IMR-90 (cell line): ENCODE measurements around the gene TNRC18. TPM values are rescaled to one million over a fixed set of nuclear protein-coding genes. Genes with fewer than 3 reads are reported as not detected.

Experiments used
- ATAC-seq: fragments of 200-7000 bp; cut with Tn5 transposase; 2 replicates; pipeline ENCODE4 v1.9.1; 2020; ENCODE audit warnings: low read depth, mild to moderate bottlenecking, moderate library complexity
- BruUV-seq: library from RNA; stranded (reverse); fragments of 400-500 nt; replicated peaks from 2 replicates; lab custom pipeline; 2021; lab: Mats Ljungman, UMichigan
- CTCF ChIA-PET: fragments of 300-600 bp; formaldehyde crosslinking; extraction: SDS; loops from one replicate; lab custom pipeline; 2021; ENCODE audit warnings: antibody characterized with exemption; lab: Yijun Ruan, JAX
- POLR2A ChIA-PET: fragments of 300-600 bp; sonication (Branson Sonifier 250); formaldehyde crosslinking; loops from one replicate; lab custom pipeline; 2022; ENCODE audit warnings: antibody characterized with exemption; ENCODE audit not compliant: unreplicated experiment; lab: Charles Lee
- DNase-seq: peaks from one replicate; pipeline ENCODE4 v3.0.0; 2013
- H2AFZ ChIP-seq: replicated peaks from 2 replicates; pipeline ENCODE3; 2013; ENCODE audit warnings: low read length, mild to moderate bottlenecking; ENCODE audit not compliant: poor library complexity
- H2AK5ac ChIP-seq: 2 replicates; pipeline ENCODE4 v1.6.1; 2013; ENCODE audit warnings: low read depth, low read length, inconsistent platforms
- H2AK9ac ChIP-seq: replicated peaks from 2 replicates; pipeline ENCODE3; 2013; ENCODE audit warnings: mild to moderate bottlenecking, low read depth, low read length, moderate library complexity; ENCODE audit not compliant: poor library complexity
- H2BK120ac ChIP-seq: 2 replicates; pipeline ENCODE4 v1.6.1; 2013; ENCODE audit warnings: low read depth, low read length, inconsistent platforms
- H2BK15ac ChIP-seq: 3 replicates; pipeline ENCODE4 v1.6.1; 2013; ENCODE audit warnings: low read depth, low read length, inconsistent platforms
- H2BK20ac ChIP-seq: 2 replicates; pipeline ENCODE4 v1.6.1; 2013; ENCODE audit warnings: low read depth, mild to moderate bottlenecking, inconsistent platforms, low read length, moderate library complexity
- H2BK5ac ChIP-seq: 2 replicates; pipeline ENCODE4 v1.6.1; 2013; ENCODE audit warnings: mild to moderate bottlenecking, low read depth, low read length, inconsistent platforms; ENCODE audit not compliant: poor library complexity, severe bottlenecking
- H3K14ac ChIP-seq: replicated peaks from 2 replicates; pipeline ENCODE4 v1.6.1; 2013; ENCODE audit warnings: low read depth, low read length, inconsistent platforms
- H3K18ac ChIP-seq: 2 replicates; pipeline ENCODE4 v1.6.1; 2013; ENCODE audit warnings: low read depth, low read length, control low read depth
- H3K23ac ChIP-seq: 2 replicates; pipeline ENCODE4 v1.6.1; 2013; ENCODE audit warnings: low read depth, low read length, inconsistent platforms
- H3K27ac ChIP-seq: 2 replicates; pipeline ENCODE4 v1.5.1; 2013; ENCODE audit warnings: mild to moderate bottlenecking, control low read depth, low read length; ENCODE audit not compliant: insufficient read depth
- H3K27me3 ChIP-seq: 2 replicates; pipeline ENCODE4 v1.6.1; 2013; ENCODE audit warnings: low read length; ENCODE audit not compliant: control insufficient read depth, insufficient read depth
- H3K36me3 ChIP-seq: 2 replicates; pipeline ENCODE4 v1.6.1; 2013; ENCODE audit warnings: low read length, mixed read lengths; ENCODE audit not compliant: control insufficient read depth, insufficient read depth
- H3K4ac ChIP-seq: 2 replicates; pipeline ENCODE4 v1.6.1; 2013; ENCODE audit warnings: low read depth, low read length, inconsistent platforms
- H3K4me1 ChIP-seq: 2 replicates; pipeline ENCODE4 v1.6.1; 2013; ENCODE audit warnings: low read length, mixed read lengths; ENCODE audit not compliant: control insufficient read depth, insufficient read depth
- H3K4me2 ChIP-seq: 2 replicates; pipeline ENCODE4 v1.6.1; 2013; ENCODE audit warnings: low read depth, mild to moderate bottlenecking, control low read depth, low read length, moderate library complexity
- H3K4me3 ChIP-seq: 2 replicates; pipeline ENCODE4 v1.5.1; 2013; ENCODE audit warnings: low read depth, mild to moderate bottlenecking, control low read depth, low read length, moderate library complexity; ENCODE audit not compliant: insufficient read depth
- H3K56ac ChIP-seq: 2 replicates; pipeline ENCODE4 v1.6.1; 2013; ENCODE audit warnings: low read length, inconsistent platforms; ENCODE audit not compliant: insufficient read depth; ENCODE audit errors: extremely low read depth
- H3K79me1 ChIP-seq, 2 experiments: 2 replicates each; pipeline ENCODE4 v1.6.1; 2013; ENCODE audit warnings: low read length in 2 of 2, inconsistent platforms in 1 of 2, low read depth in 1 of 2
- H3K9ac ChIP-seq: 2 replicates; pipeline ENCODE4 v1.6.1; 2013; ENCODE audit warnings: low read depth, low read length, control low read depth
- H3K9me1 ChIP-seq: 2 replicates; pipeline ENCODE4 v1.6.1; 2013; ENCODE audit warnings: low read length, inconsistent platforms; ENCODE audit not compliant: insufficient read depth
- H3K9me3 ChIP-seq: 2 replicates; pipeline ENCODE4 v1.6.1; 2013; ENCODE audit warnings: low read length; ENCODE audit not compliant: control insufficient read depth, insufficient read depth
- H4K20me1 ChIP-seq: 2 replicates; pipeline ENCODE4 v1.6.1; 2013; ENCODE audit warnings: low read length, inconsistent platforms; ENCODE audit not compliant: insufficient read depth
- H4K5ac ChIP-seq: 2 replicates; pipeline ENCODE4 v1.6.1; 2013; ENCODE audit warnings: mild to moderate bottlenecking, low read depth, low read length, control low read depth
- H4K8ac ChIP-seq, 2 experiments: 2 replicates each; pipeline ENCODE4 v1.6.1; 2013; ENCODE audit warnings: low read depth in 2 of 2, low read length in 2 of 2, control low read depth in 1 of 2, inconsistent platforms in 1 of 2
- H4K91ac ChIP-seq: 2 replicates; pipeline ENCODE4 v1.6.1; 2013; ENCODE audit warnings: low read depth, low read length, inconsistent platforms; ENCODE audit not compliant: insufficient read depth
- MAFK ChIP-seq: IDR thresholded peaks from 2 replicates; pipeline ENCODE4 v1.6.1; 2012; ENCODE audit warnings: low read depth, low read length, improper control_type of control experiment
- NFE2L2 ChIP-seq: fragments of 150-350 bp; IDR thresholded peaks from 2 replicates; pipeline ENCODE4 v1.6.1; 2016; ENCODE audit warnings: low read depth, mild to moderate bottlenecking, low read length
- WGBS, 2 experiments: methylation state at CpG; one replicate each; pipeline versions ENCODE4 v1.1.5 to v1.1.7; 2013; ENCODE audit warnings: missing lambda C conversion rate in 2 of 2; ENCODE audit not compliant: insufficient read length in 1 of 2; ENCODE audit errors: extremely low coverage in 2 of 2; 5-methylcytosine and 5-hydroxymethylcytosine counted together
- dilution Hi-C: fragments of 300-500 bp; cut with HindIII; formaldehyde crosslinking; loops from one replicate; pipeline ENCODE4 v1.14.3; 2018; ENCODE audit warnings: low sequenced_read_pairs; ENCODE audit not compliant: unreplicated experiment
- in situ Hi-C: fragments of 300-500 bp; cut with MboI; formaldehyde crosslinking; loops from 3 replicates; pipeline ENCODE4 v1.14.3; 2019; ENCODE audit warnings: low sequenced_read_pairs, inconsistent platforms, mixed read lengths
- intact Hi-C: fragments of 100-400 bp; cut with micrococcal nuclease; formaldehyde crosslinking; loops from 2 replicates; pipeline ENCODE4 v1.10.0; 2022
- polyA plus RNA-seq, 3 experiments: library from polyadenylated mRNA; depleted of rRNA; stranded (reverse); fragments of >200 nt; gene quantifications; 2 replicates each; pipeline ENCODE4 v1.2.3, GENCODE V29; 2012; ENCODE audit warnings: low replicate concordance in 1 of 3
- total RNA-seq: library from RNA; depleted of rRNA; stranded (reverse); fragments of >200 nt; gene quantifications from 2 replicates; pipeline ENCODE4 v1.2.3, GENCODE V29; 2012

TNRC18 gene
- total and polyA plus RNA-seq, 2 of the 4 experiments (the other 2 are of a cell fraction), result 4.7 to 29.6 TPM

- H3K4me2 ChIP-seq, result no peak overlapping the region
- in situ Hi-C loops, result no loop called here
Measured at GRCh38 chr7:5408777-5409176, 14.9 kb downstream of the TNRC18 start.

More at GRCh38 chr7:5408777-5409176, 14.9 kb downstream of the TNRC18 start:
- peaks cover 19 to 73% of the 10 kb centered on the region in 2 experiments for H3K79me1 ChIP-seq
- TF ChIP-seq NFE2L2 (no peak), MAFK (peak; percentile 52; the same call in 1 of the 2 replicates)
- no peak overlapping the region for H2AK5ac ChIP-seq
- H2BK5ac ChIP-seq, result no peak overlapping the region
- DNase-seq, result peak; percentile 77
- H2BK15ac ChIP-seq, result no peak overlapping the region
- H2BK120ac ChIP-seq, result no peak overlapping the region
- H3K18ac ChIP-seq, result no peak overlapping the region
- no peak overlapping the region for H3K4me3 ChIP-seq
- no peak overlapping the region for H3K56ac ChIP-seq
- H4K5ac ChIP-seq, result no peak overlapping the region
- no peaks in the 10 kb centered on the region for H3K9me3 ChIP-seq
- H3K4ac ChIP-seq, result no peak overlapping the region
- ChIA-PET CTCF (interaction anchor here (0.6 kb wide), 1 partner anchor 120 kb away, joined by 3 read pairs; no protein-coding TSS in a partner anchor), POLR2A (interaction anchor here (0.7 kb wide), 1 partner anchor 14 kb away, joined by 3 read pairs; no protein-coding TSS in a partner anchor)
- H2AK9ac ChIP-seq, result no peak overlapping the region
- H2AFZ ChIP-seq, result no peak overlapping the region
- intact Hi-C loops, result no loop called here
- peaks cover 90% of the 10 kb centered on the region for H4K20me1 ChIP-seq
- peak overlapping the region; percentile 0; the same call in 1 of the 2 replicates for H3K14ac ChIP-seq
- no CpG with 5 or more reads among the region's 4 CpGs for WGBS, 2 experiments
- H3K9me1 ChIP-seq, result peaks cover 8% of the 10 kb centered on the region
- no peak overlapping the region for H4K8ac ChIP-seq
- ATAC-seq, result peak; percentile 46; the same call in 1 of the 2 replicates
- H3K4me1 ChIP-seq, result peaks cover 5% of the 10 kb centered on the region; the same call in 1 of the 2 replicates
- H3K27ac ChIP-seq, result no peak overlapping the region
- H3K23ac ChIP-seq, result peak overlapping the region; percentile 44; the same call in 1 of the 2 replicates
- no peak overlapping the region for H2BK20ac ChIP-seq
- no peak overlapping the region for H4K91ac ChIP-seq
- peaks cover 26% of the 10 kb centered on the region for H3K36me3 ChIP-seq
- dilution Hi-C loops, result no loop called here
- no TSS peak for BruUV-seq
- H3K9ac ChIP-seq, result no peak overlapping the region
- no peaks in the 10 kb centered on the region for H3K27me3 ChIP-seq
